DMS53 (cell line): ENCODE results near the gene UNC5A.
A peak's percentile ranks its signal among the peaks of the same experiment; 100 is the strongest.
"Not testable (repeated sequence)": the region's sequence is repeated elsewhere in the genome, so short reads cannot be mapped to it uniquely, and the experiment has no call there.

Experiments used
- DNase-seq: peaks from one replicate; lab custom pipeline; 2025; lab: John Stamatoyannopoulos, UW

The UNC5A gene

GRCh38 chr5:176864755-176865154 lies 54.4 kb downstream of the UNC5A start:
- DNase-seq = no peak

GRCh38 chr5:176865964-176866363 lies 55.6 kb downstream of the UNC5A start:
- DNase-seq = no peak

- DNase-seq = no peak
Observed at GRCh38 chr5:176866707-176867310, 56.5 kb downstream of the UNC5A start.

- no peak for DNase-seq
Observed at GRCh38 chr5:176868126-176868525, 57.8 kb downstream of the UNC5A start.

GRCh38 chr5:176868731-176869130 lies 58.4 kb downstream of the UNC5A start:
- no peak for DNase-seq

- DNase-seq = no peak
Observed at GRCh38 chr5:176869501-176870109, 59.2 kb downstream of the UNC5A start.

GRCh38 chr5:176870110-176870591 lies 59.8 kb downstream of the UNC5A start:
- DNase-seq = peak; percentile 62

GRCh38 chr5:176870644-176871043 lies 60.3 kb downstream of the UNC5A start:
- DNase-seq = not testable (repeated sequence)

GRCh38 chr5:176872586-176872985 lies 62.2 kb downstream of the UNC5A start:
- DNase-seq = not testable (repeated sequence)

GRCh38 chr5:176873011-176873410 lies 62.7 kb downstream of the UNC5A start:
- not testable (repeated sequence) for DNase-seq

- DNase-seq = no peak
Observed at GRCh38 chr5:176873541-176874172, 63.3 kb downstream of the UNC5A start.

GRCh38 chr5:176874198-176874780 lies 63.9 kb downstream of the UNC5A start:
- no peak for DNase-seq

- no peak for DNase-seq
Observed at GRCh38 chr5:176875014-176875550, 64.7 kb downstream of the UNC5A start.

GRCh38 chr5:176875783-176876505 lies 65.6 kb downstream of the UNC5A start:
- DNase-seq = no peak

- no peak for DNase-seq
Observed at GRCh38 chr5:176876506-176877431, 66.4 kb downstream of the UNC5A start.

GRCh38 chr5:176877793-176878331 lies 67.5 kb downstream of the UNC5A start:
- DNase-seq = no peak

GRCh38 chr5:176878463-176878862 lies 68.1 kb downstream of the UNC5A start:
- DNase-seq = no peak

- no peak for DNase-seq
Observed at GRCh38 chr5:176878906-176879662, 68.7 kb downstream of the UNC5A start.

GRCh38 chr5:176879663-176880361 lies 69.5 kb downstream of the UNC5A start:
- DNase-seq = no peak
